Measurements from ENCODE around the gene MDGA2.

DNA sequence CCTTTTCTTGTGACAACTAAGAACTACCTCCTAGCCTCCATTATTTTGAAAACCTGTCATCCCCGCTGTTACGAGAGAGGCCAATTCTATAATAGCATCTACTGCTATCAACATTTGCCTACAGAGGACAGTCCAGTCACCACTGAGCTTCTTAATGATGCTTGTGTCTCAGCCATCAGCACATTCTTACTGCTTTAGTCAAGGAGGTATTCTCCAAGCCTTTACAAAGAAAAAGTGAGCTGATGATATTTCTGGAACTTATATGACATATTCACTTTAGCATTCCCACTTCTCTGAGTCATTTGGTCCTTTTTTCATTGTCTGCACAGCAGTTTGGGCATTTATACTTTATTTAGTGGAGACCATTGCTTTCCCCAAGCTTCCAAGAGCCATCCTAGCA is 526.1 kb downstream of the MDGA2 start:
- TF ChIP-seq, protein P1, sequence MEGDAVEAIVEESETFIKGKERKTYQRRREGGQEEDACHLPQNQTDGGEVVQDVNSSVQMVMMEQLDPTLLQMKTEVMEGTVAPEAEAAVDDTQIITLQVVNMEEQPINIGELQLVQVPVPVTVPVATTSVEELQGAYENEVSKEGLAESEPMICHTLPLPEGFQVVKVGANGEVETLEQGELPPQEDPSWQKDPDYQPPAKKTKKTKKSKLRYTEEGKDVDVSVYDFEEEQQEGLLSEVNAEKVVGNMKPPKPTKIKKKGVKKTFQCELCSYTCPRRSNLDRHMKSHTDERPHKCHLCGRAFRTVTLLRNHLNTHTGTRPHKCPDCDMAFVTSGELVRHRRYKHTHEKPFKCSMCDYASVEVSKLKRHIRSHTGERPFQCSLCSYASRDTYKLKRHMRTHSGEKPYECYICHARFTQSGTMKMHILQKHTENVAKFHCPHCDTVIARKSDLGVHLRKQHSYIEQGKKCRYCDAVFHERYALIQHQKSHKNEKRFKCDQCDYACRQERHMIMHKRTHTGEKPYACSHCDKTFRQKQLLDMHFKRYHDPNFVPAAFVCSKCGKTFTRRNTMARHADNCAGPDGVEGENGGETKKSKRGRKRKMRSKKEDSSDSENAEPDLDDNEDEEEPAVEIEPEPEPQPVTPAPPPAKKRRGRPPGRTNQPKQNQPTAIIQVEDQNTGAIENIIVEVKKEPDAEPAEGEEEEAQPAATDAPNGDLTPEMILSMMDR (IDR thresholded peaks at IDR 0.05): no peak
- TF ChIP-seq CHD2 (IDR thresholded peaks at IDR 0.05; ENCODE audit: low read length, partially characterized antibody) (no peak), SIN3A (IDR thresholded peaks at IDR 0.05; ENCODE audit: borderline replicate concordance, low read depth, low read length) (no peak), RXRA (IDR thresholded peaks at IDR 0.05; ENCODE audit: borderline replicate concordance, low read depth) (no peak), EP300 (IDR thresholded peaks at IDR 0.05; ENCODE audit: borderline replicate concordance in 1 of 2, low read depth in 1 of 2, low read length in 1 of 2) (no peak), POLR2AphosphoS5 (IDR thresholded peaks at IDR 0.05; ENCODE audit: low read depth, low read length) (no peak)
- TF ChIP-seq, protein P2, sequence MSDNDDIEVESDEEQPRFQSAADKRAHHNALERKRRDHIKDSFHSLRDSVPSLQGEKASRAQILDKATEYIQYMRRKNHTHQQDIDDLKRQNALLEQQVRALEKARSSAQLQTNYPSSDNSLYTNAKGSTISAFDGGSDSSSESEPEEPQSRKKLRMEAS (IDR thresholded peaks at IDR 0.05; ENCODE audit: low read depth): no peak
- TF ChIP-seq, protein P3, sequence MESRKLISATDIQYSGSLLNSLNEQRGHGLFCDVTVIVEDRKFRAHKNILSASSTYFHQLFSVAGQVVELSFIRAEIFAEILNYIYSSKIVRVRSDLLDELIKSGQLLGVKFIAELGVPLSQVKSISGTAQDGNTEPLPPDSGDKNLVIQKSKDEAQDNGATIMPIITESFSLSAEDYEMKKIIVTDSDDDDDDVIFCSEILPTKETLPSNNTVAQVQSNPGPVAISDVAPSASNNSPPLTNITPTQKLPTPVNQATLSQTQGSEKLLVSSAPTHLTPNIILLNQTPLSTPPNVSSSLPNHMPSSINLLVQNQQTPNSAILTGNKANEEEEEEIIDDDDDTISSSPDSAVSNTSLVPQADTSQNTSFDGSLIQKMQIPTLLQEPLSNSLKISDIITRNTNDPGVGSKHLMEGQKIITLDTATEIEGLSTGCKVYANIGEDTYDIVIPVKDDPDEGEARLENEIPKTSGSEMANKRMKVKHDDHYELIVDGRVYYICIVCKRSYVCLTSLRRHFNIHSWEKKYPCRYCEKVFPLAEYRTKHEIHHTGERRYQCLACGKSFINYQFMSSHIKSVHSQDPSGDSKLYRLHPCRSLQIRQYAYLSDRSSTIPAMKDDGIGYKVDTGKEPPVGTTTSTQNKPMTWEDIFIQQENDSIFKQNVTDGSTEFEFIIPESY (IDR thresholded peaks at IDR 0.05; ENCODE audit: borderline replicate concordance, low read depth): no peak

Measured in SK-N-SH (cell line).